GM12875 (cell line): ENCODE data around the gene ARHGEF17.

Source experiments
- H3K4me3 ChIP-seq: one replicate; pipeline ENCODE4 v1.5.1; 2011; ENCODE audit warnings: low read depth, low read length, control low read depth
- CTCF ChIP-seq: IDR thresholded peaks from 2 replicates; pipeline ENCODE4 v1.5.1; 2011; ENCODE audit warnings: low read depth, mild to moderate bottlenecking, control low read depth, inconsistent platforms, low read length, moderate library complexity, borderline replicate concordance; ENCODE audit not compliant: insufficient read depth

ARHGEF17 gene

GRCh38 chr11:73380897-73381410 is 72.9 kb downstream of the ARHGEF17 start:
- no peak for TF ChIP-seq CTCF
- H3K4me3 ChIP-seq, result no peak overlapping the region

- no peak overlapping the region for H3K4me3 ChIP-seq
- no peak for TF ChIP-seq CTCF
Observed at GRCh38 chr11:73381589-73381988, 73.5 kb downstream of the ARHGEF17 start.

- no peak overlapping the region for H3K4me3 ChIP-seq
- no peak for TF ChIP-seq CTCF
Observed at GRCh38 chr11:73382183-73382582, 74.1 kb downstream of the ARHGEF17 start.

GRCh38 chr11:73382747-73383146 is 74.7 kb downstream of the ARHGEF17 start:
- peak overlapping the region; percentile 15 for H3K4me3 ChIP-seq
- no peak for TF ChIP-seq CTCF

- TF ChIP-seq CTCF, result no peak
- no peak overlapping the region for H3K4me3 ChIP-seq
Observed at GRCh38 chr11:73383249-73384124, 75.4 kb downstream of the ARHGEF17 start.

- H3K4me3 ChIP-seq, result no peak overlapping the region
- 0 out of 2 replicates have a peak, but pooled peaks have one; percentile 2 for TF ChIP-seq CTCF
Observed at GRCh38 chr11:73384125-73384441, 76.0 kb downstream of the ARHGEF17 start.

- no peak for TF ChIP-seq CTCF
- no peak overlapping the region for H3K4me3 ChIP-seq
Observed at GRCh38 chr11:73384531-73384871, 76.4 kb downstream of the ARHGEF17 start.
